Measurements from ENCODE around the gene ARHGAP30. TPM values are rescaled to one million over a fixed set of nuclear protein-coding genes. Genes with fewer than 3 reads are reported as not detected.

ARHGAP30 gene
- total and polyA plus RNA-seq, 2 of the 4 experiments (the other 2 are of a cell fraction): 0.02 TPM; not detected in 1

DNA sequence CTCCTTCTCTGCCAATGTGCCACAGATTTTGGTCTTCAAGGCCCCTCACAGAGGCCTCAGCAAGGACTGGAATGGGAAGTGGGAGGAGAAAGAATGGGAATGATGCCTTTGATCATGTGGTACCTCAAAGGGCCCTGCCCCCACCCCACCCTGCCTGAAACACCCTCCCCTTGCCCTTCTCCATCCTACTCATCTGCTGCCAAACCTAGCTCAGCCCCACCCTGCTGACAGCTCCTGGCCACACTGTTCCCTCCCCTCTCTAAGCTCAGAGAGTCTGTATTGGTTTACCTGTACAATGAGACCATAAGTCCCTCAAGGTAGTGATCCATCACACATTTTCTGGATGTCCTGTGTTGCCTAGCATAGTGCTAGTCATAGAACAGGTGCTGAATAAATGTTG lies 6.7 kb upstream of the ARHGAP30 start:
- Histone ChIP-seq H4K20me1 (ENCODE audit: insufficient read depth, low read length) (no peaks in the 10 kb centered on the region; the same call in none of the 2 replicates), H3K56ac (ENCODE audit: extremely low read depth, insufficient read depth, low read length) (no peak overlapping the region), H4K91ac (ENCODE audit: insufficient read depth, low read depth, low read length) (no peak overlapping the region), H2BK120ac (ENCODE audit: low read depth, low read length) (no peak overlapping the region), H4K5ac (ENCODE audit: low read depth, low read length) (no peak overlapping the region), H3K9me3 (ENCODE audit: control insufficient read depth, insufficient read depth, low read length) (no peaks in the 10 kb centered on the region), H3K4me3 (ENCODE audit: insufficient read depth, low read depth, low read length) (no peak overlapping the region), H3K36me3 (ENCODE audit: control insufficient read depth, insufficient read depth, low read length) (no peaks in the 10 kb centered on the region), H3K18ac (ENCODE audit: low read depth, low read length) (no peak overlapping the region), H2AK5ac (ENCODE audit: low read depth, low read length) (no peak overlapping the region), H3K9me1 (ENCODE audit: insufficient read depth, low read length) (no peaks in the 10 kb centered on the region), H2BK15ac (ENCODE audit: low read depth, low read length) (no peak overlapping the region), H3K9ac (ENCODE audit: low read depth, low read length) (no peak overlapping the region), H3K27ac (ENCODE audit: insufficient read depth, low read length) (no peak overlapping the region), H3K14ac (replicated peaks; ENCODE audit: low read depth, low read length) (no peak overlapping the region), H3K4ac (ENCODE audit: low read depth, low read length) (no peak overlapping the region), H2AK9ac (replicated peaks; ENCODE audit: low read depth, low read length, poor library complexity) (no peak overlapping the region), H4K8ac (ENCODE audit: low read depth in 2 of 2, low read length in 2 of 2) (no peak overlapping the region), H2AFZ (replicated peaks; ENCODE audit: low read length, poor library complexity) (peak overlapping the region; percentile 61), H3K27me3 (ENCODE audit: control insufficient read depth, insufficient read depth, low read length) (no peaks in the 10 kb centered on the region), H3K4me1 (ENCODE audit: control insufficient read depth, insufficient read depth, low read length) (peaks cover 6% of the 10 kb centered on the region; the same call in 1 of the 2 replicates), H3K4me2 (ENCODE audit: low read depth, low read length) (no peak overlapping the region), H3K23ac (ENCODE audit: low read depth, low read length) (no peak overlapping the region), H3K79me1 (ENCODE audit: low read depth in 1 of 2, low read length in 2 of 2) (no peaks in the 10 kb centered on the region), H2BK20ac (ENCODE audit: low read depth, low read length) (no peak overlapping the region), H2BK5ac (ENCODE audit: low read depth, low read length, poor library complexity, severe bottlenecking) (no peak overlapping the region)
- in situ Hi-C loops (cut with MboI; ENCODE audit: low sequenced_read_pairs) (no loop called here), dilution Hi-C loops (cut with HindIII; ENCODE audit: low sequenced_read_pairs, unreplicated experiment) (no loop called here), intact Hi-C loops (cut with micrococcal nuclease) (no loop called here)
- CTCF ChIA-PET: no interaction called here
- DNase-seq: no peak
- no TSS peak for BruUV-seq (replicated peaks)
- POLR2A ChIA-PET (ENCODE audit: unreplicated experiment): interaction anchor here (0.6 kb wide), 1 partner anchor 603 kb away, joined by 10 read pairs; no protein-coding TSS in a partner anchor
- TF ChIP-seq, protein P1, sequence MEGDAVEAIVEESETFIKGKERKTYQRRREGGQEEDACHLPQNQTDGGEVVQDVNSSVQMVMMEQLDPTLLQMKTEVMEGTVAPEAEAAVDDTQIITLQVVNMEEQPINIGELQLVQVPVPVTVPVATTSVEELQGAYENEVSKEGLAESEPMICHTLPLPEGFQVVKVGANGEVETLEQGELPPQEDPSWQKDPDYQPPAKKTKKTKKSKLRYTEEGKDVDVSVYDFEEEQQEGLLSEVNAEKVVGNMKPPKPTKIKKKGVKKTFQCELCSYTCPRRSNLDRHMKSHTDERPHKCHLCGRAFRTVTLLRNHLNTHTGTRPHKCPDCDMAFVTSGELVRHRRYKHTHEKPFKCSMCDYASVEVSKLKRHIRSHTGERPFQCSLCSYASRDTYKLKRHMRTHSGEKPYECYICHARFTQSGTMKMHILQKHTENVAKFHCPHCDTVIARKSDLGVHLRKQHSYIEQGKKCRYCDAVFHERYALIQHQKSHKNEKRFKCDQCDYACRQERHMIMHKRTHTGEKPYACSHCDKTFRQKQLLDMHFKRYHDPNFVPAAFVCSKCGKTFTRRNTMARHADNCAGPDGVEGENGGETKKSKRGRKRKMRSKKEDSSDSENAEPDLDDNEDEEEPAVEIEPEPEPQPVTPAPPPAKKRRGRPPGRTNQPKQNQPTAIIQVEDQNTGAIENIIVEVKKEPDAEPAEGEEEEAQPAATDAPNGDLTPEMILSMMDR (conservative IDR thresholded peaks at IDR 0.05; ENCODE audit: low read depth, low read length): no peak
- TF ChIP-seq, protein P2, sequence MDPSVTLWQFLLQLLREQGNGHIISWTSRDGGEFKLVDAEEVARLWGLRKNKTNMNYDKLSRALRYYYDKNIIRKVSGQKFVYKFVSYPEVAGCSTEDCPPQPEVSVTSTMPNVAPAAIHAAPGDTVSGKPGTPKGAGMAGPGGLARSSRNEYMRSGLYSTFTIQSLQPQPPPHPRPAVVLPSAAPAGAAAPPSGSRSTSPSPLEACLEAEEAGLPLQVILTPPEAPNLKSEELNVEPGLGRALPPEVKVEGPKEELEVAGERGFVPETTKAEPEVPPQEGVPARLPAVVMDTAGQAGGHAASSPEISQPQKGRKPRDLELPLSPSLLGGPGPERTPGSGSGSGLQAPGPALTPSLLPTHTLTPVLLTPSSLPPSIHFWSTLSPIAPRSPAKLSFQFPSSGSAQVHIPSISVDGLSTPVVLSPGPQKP (IDR thresholded peaks at IDR 0.05; ENCODE audit: borderline replicate concordance, low read depth, low read length): no peak
- TF ChIP-seq RAD21 (IDR thresholded peaks at IDR 0.05; ENCODE audit: low read length) (no peak), SMC3 (IDR thresholded peaks at IDR 0.05; ENCODE audit: low read depth, low read length) (no peak), MAZ (IDR thresholded peaks at IDR 0.05; ENCODE audit: borderline replicate concordance, low read depth, low read length) (no peak), CHD1 (IDR thresholded peaks at IDR 0.05; ENCODE audit: low read depth, low read length) (no peak)
- no peak for ATAC-seq (ENCODE audit: low read depth)

All from IMR-90 (cell line).